GM12872 (cell line): ENCODE data around the gene GPR173.

Experiments
- TF ChIP-seq, protein P1 (sequence below): IDR thresholded peaks from 3 replicates; pipeline ENCODE4 v1.5.1; 2011; ENCODE audit warnings: low read depth, mild to moderate bottlenecking, low read length, moderate library complexity; ENCODE audit not compliant: insufficient read depth

Gene GPR173

DNA sequence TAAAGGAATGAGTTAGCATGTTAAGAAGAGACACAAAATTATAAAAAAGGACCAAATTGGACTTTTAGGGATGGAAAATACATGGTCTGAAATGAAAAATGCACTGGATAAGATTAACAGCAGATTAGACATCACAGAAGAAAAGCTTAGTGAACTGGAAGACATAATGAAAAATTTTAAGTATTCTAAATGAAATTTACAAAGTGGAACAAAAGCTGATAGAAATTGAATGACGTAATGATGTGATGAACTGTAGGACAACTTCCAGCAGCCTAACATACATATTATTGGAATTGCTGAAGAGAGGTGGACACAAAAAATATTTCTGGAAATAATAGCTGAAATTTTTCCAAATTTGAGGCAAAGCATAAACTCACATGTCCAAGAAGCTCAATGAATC lies 39.6 kb upstream of the GPR173 start:
- TF ChIP-seq, protein P1, sequence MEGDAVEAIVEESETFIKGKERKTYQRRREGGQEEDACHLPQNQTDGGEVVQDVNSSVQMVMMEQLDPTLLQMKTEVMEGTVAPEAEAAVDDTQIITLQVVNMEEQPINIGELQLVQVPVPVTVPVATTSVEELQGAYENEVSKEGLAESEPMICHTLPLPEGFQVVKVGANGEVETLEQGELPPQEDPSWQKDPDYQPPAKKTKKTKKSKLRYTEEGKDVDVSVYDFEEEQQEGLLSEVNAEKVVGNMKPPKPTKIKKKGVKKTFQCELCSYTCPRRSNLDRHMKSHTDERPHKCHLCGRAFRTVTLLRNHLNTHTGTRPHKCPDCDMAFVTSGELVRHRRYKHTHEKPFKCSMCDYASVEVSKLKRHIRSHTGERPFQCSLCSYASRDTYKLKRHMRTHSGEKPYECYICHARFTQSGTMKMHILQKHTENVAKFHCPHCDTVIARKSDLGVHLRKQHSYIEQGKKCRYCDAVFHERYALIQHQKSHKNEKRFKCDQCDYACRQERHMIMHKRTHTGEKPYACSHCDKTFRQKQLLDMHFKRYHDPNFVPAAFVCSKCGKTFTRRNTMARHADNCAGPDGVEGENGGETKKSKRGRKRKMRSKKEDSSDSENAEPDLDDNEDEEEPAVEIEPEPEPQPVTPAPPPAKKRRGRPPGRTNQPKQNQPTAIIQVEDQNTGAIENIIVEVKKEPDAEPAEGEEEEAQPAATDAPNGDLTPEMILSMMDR, result no peak

DNA sequence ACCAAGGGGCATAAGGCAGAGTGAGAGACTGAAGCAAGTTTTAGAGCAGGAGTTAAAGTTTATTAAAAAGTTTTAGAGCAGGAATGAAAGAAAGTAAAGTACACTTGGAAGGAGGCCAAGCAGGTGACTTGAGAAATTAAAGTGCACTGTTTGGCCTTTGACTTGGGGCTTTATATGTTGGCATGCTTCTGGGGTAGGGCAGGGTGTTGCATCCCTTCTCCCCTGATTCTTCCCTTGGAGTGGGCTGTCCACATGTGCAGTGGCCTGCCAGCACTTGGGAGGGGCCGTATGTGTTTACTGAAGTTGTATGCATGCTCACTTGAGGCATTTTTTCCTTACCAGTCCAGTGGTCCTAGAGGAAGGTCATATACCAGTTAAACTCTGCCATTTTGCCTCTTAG lies 35.3 kb upstream of the GPR173 start:
- TF ChIP-seq, protein P1, result no peak

DNA sequence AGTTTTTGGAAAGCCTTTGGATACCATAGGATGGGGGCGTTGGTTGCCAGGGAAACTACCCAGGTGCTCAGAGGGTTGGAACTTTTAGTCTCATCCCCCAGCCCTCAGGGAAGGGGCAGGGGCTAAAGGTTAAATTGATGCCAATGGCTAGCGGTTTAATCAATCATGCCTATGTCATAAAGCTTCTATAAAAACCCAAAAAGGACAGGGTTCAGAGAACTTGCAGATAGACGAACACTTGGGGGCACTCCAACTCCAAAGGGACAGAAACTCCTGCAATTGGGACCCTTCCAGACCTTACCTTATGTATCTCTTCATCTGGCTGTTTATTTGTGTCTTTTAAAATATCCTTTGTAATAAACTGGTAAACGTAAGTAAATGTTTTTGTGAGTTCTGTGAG lies 30.0 kb upstream of the GPR173 start:
- TF ChIP-seq, protein P1, result no peak

DNA sequence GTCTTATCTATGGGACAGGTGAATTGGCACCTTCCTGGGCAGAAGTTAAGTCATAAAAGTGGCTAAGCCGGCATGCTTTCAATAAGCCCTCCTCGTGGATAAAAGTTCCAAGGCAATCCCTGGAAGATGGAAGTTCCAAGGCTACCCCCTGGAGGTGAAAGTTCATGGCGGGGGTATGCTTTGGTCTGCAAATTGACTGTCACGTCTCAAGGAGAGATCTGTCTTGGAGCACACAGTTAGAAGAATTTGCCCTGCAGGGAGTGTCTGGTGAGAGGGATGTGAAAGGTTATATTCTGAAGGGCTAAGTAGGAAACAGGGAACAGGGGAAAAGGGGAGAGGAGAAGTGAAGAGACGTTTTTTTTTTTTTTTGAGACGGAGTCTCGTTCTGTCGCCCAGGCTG lies 26.2 kb upstream of the GPR173 start:
- TF ChIP-seq, protein P1, result no peak

DNA sequence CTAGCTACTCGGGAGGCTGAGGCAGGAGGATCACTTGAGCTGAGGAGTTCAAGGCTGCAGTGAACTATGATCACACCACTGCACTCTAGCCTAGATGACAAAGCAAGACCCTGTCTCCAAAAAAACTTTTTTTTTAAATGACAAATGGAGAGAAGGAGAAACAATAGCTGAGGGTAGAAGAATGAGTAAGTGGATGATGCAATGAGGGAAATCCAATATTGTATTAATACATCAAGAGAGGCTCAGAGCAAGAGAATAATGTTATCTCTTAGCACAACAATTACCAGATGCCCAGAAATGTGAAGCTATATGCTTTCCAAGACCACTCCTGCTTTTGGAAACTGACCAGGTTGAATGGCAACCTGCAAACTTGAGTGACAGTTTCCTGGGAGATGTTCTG lies 19.9 kb upstream of the GPR173 start:
- TF ChIP-seq, protein P1, result no peak

DNA sequence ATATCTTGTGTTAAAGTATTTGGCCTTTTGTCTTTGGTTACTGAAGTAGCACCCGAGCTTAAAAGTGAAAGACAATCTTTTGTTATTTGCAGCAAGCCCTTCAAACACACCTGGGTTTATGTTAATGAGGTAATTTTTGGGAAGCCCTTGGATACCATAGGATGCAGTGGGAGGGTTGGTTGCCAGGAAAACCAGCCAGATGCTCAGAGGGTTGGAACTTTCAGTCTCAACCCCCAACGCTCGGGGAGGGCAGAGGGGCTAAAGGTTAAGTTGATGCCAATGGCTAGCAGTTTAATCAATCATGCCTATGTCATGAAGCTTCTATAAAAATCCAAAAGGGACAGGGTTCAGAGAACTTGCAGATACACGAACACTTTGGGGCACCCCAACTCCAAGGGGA lies 17.2 kb upstream of the GPR173 start:
- TF ChIP-seq, protein P1, result no peak

DNA sequence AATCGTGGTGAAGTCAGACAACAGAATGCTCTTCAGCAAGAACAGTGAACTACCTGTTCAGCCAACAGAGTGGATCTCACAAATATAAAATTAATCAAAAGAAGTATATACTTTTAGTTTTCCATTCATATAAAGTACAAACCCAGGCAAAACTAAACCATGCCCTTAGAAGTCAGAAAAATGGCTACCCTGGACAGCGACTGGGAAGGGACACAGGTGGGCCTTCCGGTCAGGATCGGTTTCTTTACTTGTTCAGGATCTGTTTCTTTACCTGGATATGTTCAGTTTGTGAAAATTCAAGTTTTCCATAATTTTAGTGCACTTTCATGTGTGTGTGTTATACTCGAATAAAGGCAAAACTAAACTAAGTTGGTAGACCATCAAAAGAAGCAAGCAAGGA lies 12.4 kb upstream of the GPR173 start:
- TF ChIP-seq, protein P1, result no peak

DNA sequence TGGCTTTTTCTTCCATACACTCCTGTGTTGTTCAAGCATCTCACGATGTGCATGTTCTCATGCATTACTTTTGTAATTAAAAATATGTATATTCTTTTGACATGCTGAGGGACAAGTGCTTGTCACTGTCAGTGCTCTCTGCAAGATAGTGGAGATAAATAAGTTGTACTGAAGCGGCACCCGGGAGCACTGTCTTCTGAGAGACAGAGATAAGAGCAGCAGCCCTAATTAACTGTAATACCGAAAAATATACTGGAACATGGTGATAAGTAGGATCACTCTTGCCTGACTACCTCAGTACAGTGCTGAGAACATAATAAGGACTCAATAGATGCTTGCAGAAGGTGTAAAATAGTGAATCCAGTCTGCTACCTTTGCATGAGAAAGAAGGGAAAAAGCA lies 9.4 kb upstream of the GPR173 start:
- TF ChIP-seq, protein P1, result no peak
